Naive thymus-derived CD4-positive, alpha-beta T cell (primary cell): ENCODE measurements around the gene MECP2. TPM values are rescaled to one million over a fixed set of nuclear protein-coding genes. Genes with fewer than 3 reads are reported as not detected.

Source experiments
- microRNA-seq: library from miRNA; unstranded; fragments of <30 nt; microRNA quantifications from one replicate; pipeline ENCODE4 v1.2.0, GENCODE V29; 2022; ENCODE audit warnings: borderline microRNAs expressed
- polyA plus RNA-seq, 2 donors: library from polyadenylated mRNA; unstranded; fragments of 300-500 nt; fragmentation: Illumina TruSeq; gene quantifications; one replicate each; pipeline ENCODE4 v1.2.3, GENCODE V29; 2021
- total RNA-seq, 6 experiments: library from RNA in 5 of 6; stranded (reverse) in 5 of 6; gene quantifications; 1 replicate in 5 of 6; 2 replicates in 1 of 6; pipeline ENCODE4 v1.2.3 and lab custom pipeline; 2021 to 2026

The MECP2 gene
- total and polyA plus RNA-seq, 7 experiments from 2014 or later = 12.1 to 155 (median 97.9) TPM

Small RNAs within 50 kb of the gene (microRNA-seq; reads per million reads assigned to microRNA genes)
- not detected for gene MIR3202-1
- gene MIR3202-2 = not detected
- gene MIR718 = not detected

Other genes with a start within 250 kb of the MECP2 start
- 1 to 10 TPM in 3 of 5 experiments, under 1 TPM in 1, not detected in 1; 0.81 to 9.2 (median 1.3) TPM for gene L1CAM, start 211.5 kb downstream of the MECP2 start, total RNA-seq
- under 1 TPM in 1 of 2 donors, not detected in 1; 0.16 TPM for gene L1CAM, start 211.5 kb downstream of the MECP2 start, polyA plus RNA-seq
- gene AVPR2, start 193.0 kb downstream of the MECP2 start, total RNA-seq = under 1 TPM in 1 of 5 experiments, not detected in 4; 0.29 TPM
- not detected for gene AVPR2, start 193.0 kb downstream of the MECP2 start, polyA plus RNA-seq
- gene ARHGAP4, start 171.5 kb downstream of the MECP2 start, total RNA-seq = 100 to 1,000 TPM; 310 to 439 (median 377) TPM
- 100 to 1,000 TPM in 1 of 2 donors, 10 to 100 TPM in 1; 82.5 to 147 TPM for gene ARHGAP4, start 171.5 kb downstream of the MECP2 start, polyA plus RNA-seq
- 10 to 100 TPM; 45.2 to 79.7 (median 75.6) TPM for gene NAA10, start 162.7 kb downstream of the MECP2 start, total RNA-seq
- gene NAA10, start 162.7 kb downstream of the MECP2 start, polyA plus RNA-seq = 10 to 100 TPM; 37.6 to 47.2 TPM
- gene RENBP, start 153.1 kb downstream of the MECP2 start, total RNA-seq = 10 to 100 TPM; 14.8 to 32.7 (median 27.7) TPM
- gene RENBP, start 153.1 kb downstream of the MECP2 start, polyA plus RNA-seq = 1 to 10 TPM in 1 of 2 donors, under 1 TPM in 1; 0.47 to 1.3 TPM
- 100 to 1,000 TPM in 1 of 5 experiments, 10 to 100 TPM in 4; 52.3 to 106 (median 67.2) TPM for gene HCFC1, start 125.9 kb downstream of the MECP2 start, total RNA-seq
- 10 to 100 TPM in 1 of 2 donors, 1 to 10 TPM in 1; 6.6 to 15.0 TPM for gene HCFC1, start 125.9 kb downstream of the MECP2 start, polyA plus RNA-seq
- 10 to 100 TPM in 2 of 5 experiments, 1 to 10 TPM in 3; 1.4 to 13.4 (median 7.1) TPM for gene TMEM187, start 125.0 kb downstream of the MECP2 start, total RNA-seq
- gene TMEM187, start 125.0 kb downstream of the MECP2 start, polyA plus RNA-seq = 10 to 100 TPM in 1 of 2 donors, 1 to 10 TPM in 1; 10.0 to 22.7 TPM
- 100 to 1,000 TPM in 2 of 5 experiments, 10 to 100 TPM in 3; 50.6 to 120 (median 61.6) TPM for gene IRAK1, start 77.8 kb downstream of the MECP2 start, total RNA-seq
- 10 to 100 TPM; 20.0 to 47.2 TPM for gene IRAK1, start 77.8 kb downstream of the MECP2 start, polyA plus RNA-seq
- not detected for gene OPN1LW, start 46.5 kb upstream of the MECP2 start, total RNA-seq
- not detected for gene OPN1LW, start 46.5 kb upstream of the MECP2 start, polyA plus RNA-seq
- gene OPN1MW, start 84.9 kb upstream of the MECP2 start, total RNA-seq = not detected
- gene OPN1MW, start 84.9 kb upstream of the MECP2 start, polyA plus RNA-seq = not detected
- not detected for gene OPN1MW2, start 122.0 kb upstream of the MECP2 start, total RNA-seq
- gene OPN1MW2, start 122.0 kb upstream of the MECP2 start, polyA plus RNA-seq = not detected
- gene OPN1MW3, start 159.9 kb upstream of the MECP2 start, total RNA-seq = not detected
- not detected for gene OPN1MW3, start 159.9 kb upstream of the MECP2 start, polyA plus RNA-seq
- not detected for gene TEX28, start 197.4 kb upstream of the MECP2 start, total RNA-seq
- gene TEX28, start 197.4 kb upstream of the MECP2 start, polyA plus RNA-seq = not detected
- 1 to 10 TPM in 4 of 5 experiments, under 1 TPM in 1; 0.58 to 4.7 (median 3.2) TPM for gene TKTL1, start 198.1 kb upstream of the MECP2 start, total RNA-seq
- 10 to 100 TPM; 35.7 to 47.7 TPM for gene TKTL1, start 198.1 kb upstream of the MECP2 start, polyA plus RNA-seq